Measurements from ENCODE around the gene PRPF19. TPM values are rescaled to one million over a fixed set of nuclear protein-coding genes. Genes with fewer than 3 reads are reported as not detected.

Gene PRPF19
- total RNA-seq, 1 donor from 2014 or later: 59.8 TPM

GRCh38 chr11:60879104-60879503 lies 27.3 kb downstream of the PRPF19 start:
- no peak for ATAC-seq
- H3K27me3 ChIP-seq: no peaks in the 10 kb centered on the region
- intact Hi-C loops (cut with DNase I): no loop called here
- no peak overlapping the region for H3K27ac ChIP-seq
- H3K4me3 ChIP-seq: no peak overlapping the region
- H3K9me3 ChIP-seq: no peaks in the 10 kb centered on the region
- TF ChIP-seq, protein P1, sequence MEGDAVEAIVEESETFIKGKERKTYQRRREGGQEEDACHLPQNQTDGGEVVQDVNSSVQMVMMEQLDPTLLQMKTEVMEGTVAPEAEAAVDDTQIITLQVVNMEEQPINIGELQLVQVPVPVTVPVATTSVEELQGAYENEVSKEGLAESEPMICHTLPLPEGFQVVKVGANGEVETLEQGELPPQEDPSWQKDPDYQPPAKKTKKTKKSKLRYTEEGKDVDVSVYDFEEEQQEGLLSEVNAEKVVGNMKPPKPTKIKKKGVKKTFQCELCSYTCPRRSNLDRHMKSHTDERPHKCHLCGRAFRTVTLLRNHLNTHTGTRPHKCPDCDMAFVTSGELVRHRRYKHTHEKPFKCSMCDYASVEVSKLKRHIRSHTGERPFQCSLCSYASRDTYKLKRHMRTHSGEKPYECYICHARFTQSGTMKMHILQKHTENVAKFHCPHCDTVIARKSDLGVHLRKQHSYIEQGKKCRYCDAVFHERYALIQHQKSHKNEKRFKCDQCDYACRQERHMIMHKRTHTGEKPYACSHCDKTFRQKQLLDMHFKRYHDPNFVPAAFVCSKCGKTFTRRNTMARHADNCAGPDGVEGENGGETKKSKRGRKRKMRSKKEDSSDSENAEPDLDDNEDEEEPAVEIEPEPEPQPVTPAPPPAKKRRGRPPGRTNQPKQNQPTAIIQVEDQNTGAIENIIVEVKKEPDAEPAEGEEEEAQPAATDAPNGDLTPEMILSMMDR (IDR thresholded peaks at IDR 0.05): no peak
- H3K36me3 ChIP-seq: no peaks in the 10 kb centered on the region
- H3K4me1 ChIP-seq: no peaks in the 10 kb centered on the region
- DNase-seq: no peak

DNA sequence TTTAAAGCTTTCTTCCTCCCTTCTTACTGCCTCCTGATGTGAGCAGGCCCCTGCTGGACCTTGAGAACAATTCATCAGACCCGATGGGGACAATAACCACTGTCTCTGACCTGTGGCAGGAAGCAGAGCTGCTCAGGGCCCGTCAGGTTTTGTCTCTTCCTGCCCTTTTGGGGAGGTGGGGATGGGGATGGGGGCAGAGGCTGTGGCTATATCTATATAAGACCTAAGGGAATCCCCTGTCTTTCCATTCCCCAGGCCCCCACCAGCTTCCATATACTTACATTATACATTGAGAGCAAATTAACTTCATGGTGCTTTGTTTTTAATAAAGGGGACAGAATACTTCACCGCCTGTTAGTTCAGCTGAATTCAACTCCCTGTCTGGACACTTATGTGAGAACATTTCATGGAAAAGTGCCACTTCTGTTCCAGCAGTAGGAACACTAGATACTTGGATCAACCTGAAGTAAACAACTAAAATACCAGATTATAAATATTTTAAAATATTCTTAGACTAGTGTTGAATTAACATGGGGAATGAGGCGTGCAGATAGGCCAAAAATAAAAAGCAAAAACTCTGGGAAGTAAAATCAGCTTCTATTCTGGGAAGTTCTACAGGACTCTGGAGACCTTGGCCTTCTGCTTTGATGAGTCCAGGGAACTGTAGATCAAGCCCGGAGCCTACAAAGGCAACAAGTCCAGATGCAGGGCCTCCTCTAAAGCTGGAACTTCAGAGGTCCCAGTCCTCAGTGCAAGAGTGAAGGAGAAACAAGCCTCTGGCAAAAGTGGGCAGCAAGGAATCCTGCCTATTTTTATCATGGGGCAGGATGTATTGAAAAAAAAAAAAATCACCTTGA lies 27.9 kb downstream of the PRPF19 start:
- ATAC-seq (no peak), DNase-seq (peak; percentile 3)
- no peaks in the 10 kb centered on the region for H3K9me3 ChIP-seq
- no peak overlapping the region for H3K4me3 ChIP-seq
- H3K27ac ChIP-seq: peak overlapping the region; percentile 31
- intact Hi-C loops (cut with DNase I): no loop called here
- TF ChIP-seq, protein P1 (IDR thresholded peaks at IDR 0.05): no peak
- H3K27me3 ChIP-seq: no peaks in the 10 kb centered on the region
- no peaks in the 10 kb centered on the region for H3K4me1 ChIP-seq
- H3K36me3 ChIP-seq: no peaks in the 10 kb centered on the region

GRCh38 chr11:60876168-60876485 lies 30.3 kb downstream of the PRPF19 start:
- Histone ChIP-seq H3K4me3 (no peak overlapping the region), H3K36me3 (no peaks in the 10 kb centered on the region), H3K27ac (no peak overlapping the region), H3K4me1 (peaks cover 18% of the 10 kb centered on the region), H3K27me3 (no peaks in the 10 kb centered on the region), H3K9me3 (no peaks in the 10 kb centered on the region)
- DNase-seq (no peak), ATAC-seq (no peak)
- intact Hi-C loops (cut with DNase I): no loop called here
- TF ChIP-seq, protein P1 (IDR thresholded peaks at IDR 0.05): no peak

- H3K27ac ChIP-seq: no peak overlapping the region
- H3K4me1 ChIP-seq: peaks cover 20% of the 10 kb centered on the region
- DNase-seq: peak; percentile 43
- intact Hi-C loops (cut with DNase I): no loop called here
- H3K4me3 ChIP-seq: no peak overlapping the region
- no peaks in the 10 kb centered on the region for H3K9me3 ChIP-seq
- H3K36me3 ChIP-seq: no peaks in the 10 kb centered on the region
- ATAC-seq: no peak
- no peaks in the 10 kb centered on the region for H3K27me3 ChIP-seq
- TF ChIP-seq, protein P1 (IDR thresholded peaks at IDR 0.05): no peak
Measured at GRCh38 chr11:60875366-60876167, 30.8 kb downstream of the PRPF19 start.

GRCh38 chr11:60874421-60875365 lies 31.7 kb downstream of the PRPF19 start:
- H3K4me3 ChIP-seq: no peak overlapping the region
- no peaks in the 10 kb centered on the region for H3K27me3 ChIP-seq
- H3K9me3 ChIP-seq: no peaks in the 10 kb centered on the region
- DNase-seq (peak; percentile 55), ATAC-seq (no peak)
- TF ChIP-seq, protein P1 (IDR thresholded peaks at IDR 0.05): no peak
- no peaks in the 10 kb centered on the region for H3K36me3 ChIP-seq
- intact Hi-C loops (cut with DNase I): no loop called here
- peaks cover 20% of the 10 kb centered on the region for H3K4me1 ChIP-seq
- H3K27ac ChIP-seq: no peak overlapping the region
